PC-3 (cell line): ENCODE results near the gene AADACL2. TPM values are rescaled to one million over a fixed set of nuclear protein-coding genes. Genes with fewer than 3 reads are reported as not detected.

Experiments
- ATAC-seq: fragments of 200-7000 bp; cut with Tn5 transposase; 2 replicates; pipeline ENCODE4 v1.9.1; 2020; ENCODE audit warnings: mild to moderate bottlenecking, moderate library complexity
- BruUV-seq: library from RNA; stranded (reverse); fragments of 400-500 nt; replicated peaks from 2 replicates; lab custom pipeline; 2021; lab: Mats Ljungman, UMichigan
- CTCF ChIA-PET: fragments of 300-600 bp; sonication (Branson Sonifier 250); formaldehyde crosslinking; loops from one replicate; lab custom pipeline; 2022; ENCODE audit warnings: antibody characterized with exemption; lab: Charles Lee
- POLR2A ChIA-PET: fragments of 300-600 bp; sonication (Branson Sonifier 250); formaldehyde crosslinking; loops from one replicate; lab custom pipeline; 2022; ENCODE audit warnings: antibody characterized with exemption; ENCODE audit not compliant: unreplicated experiment; lab: Charles Lee
- DNase-seq: peaks from one replicate; pipeline ENCODE4 v3.0.0-alpha.2; 2015
- H2AFZ ChIP-seq: fragments of 300-600 bp; sonication (generic); 2 replicates; pipeline ENCODE4 v1.6.0; 2016; ENCODE audit warnings: antibody characterized with exemption, low read length
- H3F3A ChIP-seq: fragments of 300-600 bp; sonication (generic); one replicate; pipeline ENCODE4 v1.6.0; 2017; ENCODE audit warnings: antibody characterized with exemption, low read length, control low read depth, mild to moderate bottlenecking; ENCODE audit not compliant: unreplicated experiment
- H3K27ac ChIP-seq: fragments of 300-600 bp; sonication (generic); 2 replicates; pipeline ENCODE4 v1.5.1; 2016; ENCODE audit warnings: mild to moderate bottlenecking, low read length
- H3K27me3 ChIP-seq: fragments of 300-600 bp; sonication (generic); 2 replicates; pipeline ENCODE4 v1.6.1; 2016; ENCODE audit warnings: low read length, mixed read lengths
- H3K36me3 ChIP-seq: fragments of 300-600 bp; sonication (generic); 2 replicates; pipeline ENCODE4 v1.6.1; 2016; ENCODE audit warnings: low read depth, mixed run types, low read length, mixed read lengths
- H3K4me1 ChIP-seq: fragments of 300-600 bp; sonication (generic); 2 replicates; pipeline ENCODE4 v1.5.1; 2016; ENCODE audit warnings: low read length; ENCODE audit not compliant: insufficient read depth
- H3K4me2 ChIP-seq: fragments of 300-600 bp; sonication (generic); 2 replicates; pipeline ENCODE4 v1.6.0; 2016; ENCODE audit warnings: low read length
- H3K4me3 ChIP-seq: fragments of 300-600 bp; sonication (generic); 2 replicates; pipeline ENCODE4 v1.5.1; 2016; ENCODE audit warnings: mild to moderate bottlenecking, low read length, mixed read lengths
- H3K79me2 ChIP-seq: fragments of 300-600 bp; sonication (generic); 2 replicates; pipeline ENCODE4 v1.6.1; 2017; ENCODE audit warnings: low read length, mixed read lengths
- H3K9ac ChIP-seq: fragments of 300-600 bp; sonication (generic); 2 replicates; pipeline ENCODE4 v1.6.0; 2016; ENCODE audit warnings: mild to moderate bottlenecking, low read length
- H3K9me2 ChIP-seq: fragments of 300-600 bp; sonication (generic); replicated peaks from 2 replicates; pipeline ENCODE4 v1.6.1; 2016; ENCODE audit warnings: mixed run types, low read length, mixed read lengths
- H3K9me3 ChIP-seq: fragments of 300-600 bp; sonication (generic); 2 replicates; pipeline ENCODE4 v1.6.1; 2016; ENCODE audit warnings: low read length, mixed read lengths
- H4K20me1 ChIP-seq: fragments of 300-600 bp; sonication (generic); 2 replicates; pipeline ENCODE4 v1.6.1; 2016; ENCODE audit warnings: low read length, mixed read lengths
- EZH2 ChIP-seq: fragments of 300-600 bp; sonication (generic); IDR thresholded peaks from one replicate; pipeline ENCODE4 v1.6.1; 2017; ENCODE audit warnings: antibody characterized with exemption, mild to moderate bottlenecking, low read length; ENCODE audit not compliant: unreplicated experiment
- EZH2phosphoT487 ChIP-seq: fragments of 300-600 bp; sonication (generic); IDR thresholded peaks from 2 replicates; pipeline ENCODE4 v1.6.1; 2018; ENCODE audit warnings: mild to moderate bottlenecking, antibody characterized with exemption, low read length, borderline replicate concordance
- intact Hi-C: fragments of 100-400 bp; cut with micrococcal nuclease; formaldehyde crosslinking; loops from 2 replicates; pipeline ENCODE4 v1.9.0; 2023
- total RNA-seq: library from RNA; depleted of rRNA; stranded (reverse); fragments of >200 nt; gene quantifications from 2 replicates; pipeline ENCODE4 v1.2.3, GENCODE V29; 2014
- TF ChIP-seq, protein P1 (sequence below): fragments of 300-600 bp; sonication (generic); conservative IDR thresholded peaks from 2 replicates; pipeline ENCODE4 v1.5.1; 2017; ENCODE audit warnings: antibody characterized with exemption, low read depth, mild to moderate bottlenecking, low read length

Gene AADACL2
- total RNA-seq, 1 experiment from 2014 or later = not detected

- H3K9ac ChIP-seq = no peak overlapping the region
- H3K4me3 ChIP-seq = no peak overlapping the region
- no peaks in the 10 kb centered on the region for H3F3A ChIP-seq
- no peaks in the 10 kb centered on the region for H3K9me2 ChIP-seq
- H3K27me3 ChIP-seq = no peaks in the 10 kb centered on the region
- no peak overlapping the region for H2AFZ ChIP-seq
- ChIA-PET POLR2A (interaction anchor here (0.7 kb wide), 1 partner anchor 15 kb away, joined by 4 read pairs; no protein-coding TSS in a partner anchor), CTCF (interaction anchor here (0.5 kb wide), 1 partner anchor 426 kb away, joined by 5 read pairs; no protein-coding TSS in a partner anchor)
- no peak for ATAC-seq
- no peak overlapping the region for H3K27ac ChIP-seq
- no peak for DNase-seq
- no peak overlapping the region for H3K4me2 ChIP-seq
- no peaks in the 10 kb centered on the region for H3K9me3 ChIP-seq
- no peaks in the 10 kb centered on the region for H3K4me1 ChIP-seq
- TF ChIP-seq EZH2 = no peak
- TF ChIP-seq, protein P1, sequence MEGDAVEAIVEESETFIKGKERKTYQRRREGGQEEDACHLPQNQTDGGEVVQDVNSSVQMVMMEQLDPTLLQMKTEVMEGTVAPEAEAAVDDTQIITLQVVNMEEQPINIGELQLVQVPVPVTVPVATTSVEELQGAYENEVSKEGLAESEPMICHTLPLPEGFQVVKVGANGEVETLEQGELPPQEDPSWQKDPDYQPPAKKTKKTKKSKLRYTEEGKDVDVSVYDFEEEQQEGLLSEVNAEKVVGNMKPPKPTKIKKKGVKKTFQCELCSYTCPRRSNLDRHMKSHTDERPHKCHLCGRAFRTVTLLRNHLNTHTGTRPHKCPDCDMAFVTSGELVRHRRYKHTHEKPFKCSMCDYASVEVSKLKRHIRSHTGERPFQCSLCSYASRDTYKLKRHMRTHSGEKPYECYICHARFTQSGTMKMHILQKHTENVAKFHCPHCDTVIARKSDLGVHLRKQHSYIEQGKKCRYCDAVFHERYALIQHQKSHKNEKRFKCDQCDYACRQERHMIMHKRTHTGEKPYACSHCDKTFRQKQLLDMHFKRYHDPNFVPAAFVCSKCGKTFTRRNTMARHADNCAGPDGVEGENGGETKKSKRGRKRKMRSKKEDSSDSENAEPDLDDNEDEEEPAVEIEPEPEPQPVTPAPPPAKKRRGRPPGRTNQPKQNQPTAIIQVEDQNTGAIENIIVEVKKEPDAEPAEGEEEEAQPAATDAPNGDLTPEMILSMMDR = no peak
- no TSS peak for BruUV-seq
- H3K36me3 ChIP-seq = no peaks in the 10 kb centered on the region
- intact Hi-C loops = no loop called here
- H3K79me2 ChIP-seq = no peaks in the 10 kb centered on the region
- no peaks in the 10 kb centered on the region for H4K20me1 ChIP-seq
These were observed 23.9 kb upstream of the AADACL2 start for GRCh38 chr3:151709847-151710246.

DNA sequence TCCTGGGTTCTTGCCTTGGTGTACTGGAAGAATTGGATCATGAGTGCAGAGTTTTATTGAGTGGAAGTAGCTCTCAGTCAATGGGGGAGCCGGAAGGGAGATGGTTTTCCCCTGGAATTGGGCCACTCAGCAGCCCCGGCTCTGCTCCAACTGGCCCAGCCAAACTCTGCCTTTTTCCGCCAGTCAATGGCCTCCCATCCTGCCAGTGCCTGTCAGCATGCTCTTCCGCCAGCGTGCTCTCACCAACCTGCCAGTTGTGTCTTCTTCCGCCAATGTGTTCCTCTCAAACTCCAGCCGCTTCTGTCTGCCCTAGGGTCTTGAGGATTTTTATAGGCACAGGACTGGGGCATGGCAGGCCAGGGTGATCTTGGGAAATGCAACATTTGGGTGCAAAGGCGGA, 12.4 kb upstream of the AADACL2 start:
- TF ChIP-seq, protein P1 = no peak
- TF ChIP-seq EZH2phosphoT487 (no peak), EZH2 (no peak)
- BruUV-seq = no TSS peak
- no peaks in the 10 kb centered on the region for H3K4me1 ChIP-seq
- POLR2A ChIA-PET = no interaction called here
- H3K9ac ChIP-seq = no peak overlapping the region
- no peak overlapping the region for H3K27ac ChIP-seq
- H2AFZ ChIP-seq = no peak overlapping the region
- intact Hi-C loops = no loop called here
- no peaks in the 10 kb centered on the region; the same call in 1 of the 2 replicates for H3K9me2 ChIP-seq
- ATAC-seq (no peak), DNase-seq (no peak)
- no peaks in the 10 kb centered on the region for H3F3A ChIP-seq
- no peak overlapping the region for H3K4me2 ChIP-seq
- CTCF ChIA-PET = no interaction called here
- no peaks in the 10 kb centered on the region for H3K79me2 ChIP-seq
- no peaks in the 10 kb centered on the region for H4K20me1 ChIP-seq
- no peaks in the 10 kb centered on the region for H3K27me3 ChIP-seq
- H3K4me3 ChIP-seq = no peak overlapping the region
- H3K9me3 ChIP-seq = no peaks in the 10 kb centered on the region
- H3K36me3 ChIP-seq = no peaks in the 10 kb centered on the region

DNA sequence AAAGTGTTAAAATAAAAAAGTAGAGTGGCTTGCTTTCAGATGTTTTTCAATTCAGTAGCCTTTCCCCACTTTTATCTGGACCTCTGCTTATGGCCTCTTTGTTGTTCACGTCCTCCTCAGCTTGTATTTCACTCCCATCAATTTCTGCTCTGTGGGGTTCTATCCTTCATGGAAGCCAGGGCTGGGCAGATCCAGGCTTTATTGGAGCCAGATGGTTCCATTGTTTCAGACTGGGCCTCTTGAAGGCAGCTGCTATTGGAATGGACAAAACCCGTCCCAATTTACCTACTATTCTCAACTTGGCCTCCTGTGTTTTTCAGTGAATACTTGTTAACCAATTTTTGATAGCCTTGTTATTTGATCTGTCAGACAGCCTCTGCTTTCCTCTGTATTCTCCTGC, 10.9 kb upstream of the AADACL2 start:
- H4K20me1 ChIP-seq = no peaks in the 10 kb centered on the region
- ChIA-PET CTCF (no interaction called here), POLR2A (no interaction called here)
- H2AFZ ChIP-seq = no peak overlapping the region
- no peaks in the 10 kb centered on the region for H3K9me3 ChIP-seq
- DNase-seq (no peak), ATAC-seq (no peak)
- no peaks in the 10 kb centered on the region for H3K4me1 ChIP-seq
- H3K9me2 ChIP-seq = no peaks in the 10 kb centered on the region; the same call in 1 of the 2 replicates
- H3K27me3 ChIP-seq = no peaks in the 10 kb centered on the region
- TF ChIP-seq, protein P1 = no peak
- no peak for TF ChIP-seq EZH2
- no peak for TF ChIP-seq EZH2phosphoT487
- no TSS peak for BruUV-seq
- intact Hi-C loops = no loop called here
- H3K9ac ChIP-seq = no peak overlapping the region
- no peaks in the 10 kb centered on the region for H3K36me3 ChIP-seq
- no peak overlapping the region for H3K4me3 ChIP-seq
- H3K27ac ChIP-seq = no peak overlapping the region
- H3K4me2 ChIP-seq = no peak overlapping the region
- no peaks in the 10 kb centered on the region for H3F3A ChIP-seq
- no peaks in the 10 kb centered on the region for H3K79me2 ChIP-seq
